HepG2 (cell line): Measurements from ENCODE around the gene POLR1E. TPM values are rescaled to one million over a fixed set of nuclear protein-coding genes. Genes with fewer than 3 reads are reported as not detected.

Experiments
- ARNTL ChIP-seq: sonication (generic); formaldehyde crosslinking; IDR thresholded peaks from 2 replicates; pipeline ENCODE4 v1.4.0; 2020; ENCODE audit warnings: mild to moderate bottlenecking, missing genetic modification reagents
- CHCHD3 ChIP-seq: sonication (generic); formaldehyde crosslinking; IDR thresholded peaks from 2 replicates; pipeline ENCODE4 v1.8.0; 2022; ENCODE audit warnings: mild to moderate bottlenecking, missing genetic modification reagents, moderate library complexity
- DNMT3B ChIP-seq: conservative IDR thresholded peaks from 2 replicates; pipeline ENCODE4 v1.6.1; 2016; ENCODE audit warnings: missing biosample characterization, control low read depth
- MTA1 ChIP-seq: sonication (generic); formaldehyde crosslinking; IDR thresholded peaks from 2 replicates; pipeline ENCODE4 v1.4.0; 2020; ENCODE audit warnings: missing genetic modification reagents, mild to moderate bottlenecking, borderline replicate concordance
- RBM22 ChIP-seq: fragments of 200-400 bp; formaldehyde crosslinking; optimal IDR thresholded peaks from 2 replicates; pipeline ENCODE3; 2017; ENCODE audit warnings: mild to moderate bottlenecking, low read length, moderate library complexity
- RBM39 ChIP-seq: fragments of 200-400 bp; formaldehyde crosslinking; IDR thresholded peaks from one replicate; pipeline ENCODE4 v1.6.1; 2018; ENCODE audit warnings: antibody characterized with exemption, mild to moderate bottlenecking, low read depth, low read length; ENCODE audit not compliant: poor library complexity, severe bottlenecking
- STAG1 ChIP-seq: sonication (generic); formaldehyde crosslinking; IDR thresholded peaks from 2 replicates; pipeline ENCODE4 v1.4.0; 2020; ENCODE audit warnings: missing genetic modification reagents
- U2AF2 ChIP-seq: fragments of 200-400 bp; formaldehyde crosslinking; IDR thresholded peaks from 2 replicates; pipeline ENCODE4 v1.6.1; 2017; ENCODE audit warnings: low read depth, mild to moderate bottlenecking, low read length
- ZFP37 ChIP-seq: sonication (generic); formaldehyde crosslinking; IDR thresholded peaks from 2 replicates; pipeline ENCODE4 v1.4.0; 2020; ENCODE audit warnings: missing genetic modification reagents, borderline replicate concordance
- ZNF549 ChIP-seq: sonication (generic); formaldehyde crosslinking; IDR thresholded peaks from 2 replicates; pipeline ENCODE4 v1.5.0; 2020; ENCODE audit warnings: missing genetic modification reagents
- ZNF563 ChIP-seq: sonication (generic); formaldehyde crosslinking; IDR thresholded peaks from 2 replicates; pipeline ENCODE4 v1.8.0; 2022; ENCODE audit warnings: mild to moderate bottlenecking, moderate library complexity, missing genetic modification reagents
- ZNF572 ChIP-seq: sonication (generic); formaldehyde crosslinking; IDR thresholded peaks from 2 replicates; pipeline ENCODE4 v1.5.1; 2020; ENCODE audit warnings: mild to moderate bottlenecking, missing genetic modification reagents
- polyA plus RNA-seq, 8 experiments: library from polyadenylated mRNA; depleted of rRNA in 3 of 8; stranded (reverse) in 7 of 8; unstranded in 1 of 8; fragments of >200 nt; fragmentation: Illumina TruSeq in 4 of 8; extraction: Trizol in 4 of 8; gene quantifications; 2 replicates each; pipeline versions ENCODE4 v1.2.1 to v1.2.3, GENCODE V29; 2011 to 2016; ENCODE audit warnings: low read depth in 4 of 8, missing spikeins in 1 of 8, mixed read lengths in 1 of 8; ENCODE audit not compliant: insufficient read depth in 1 of 8
- total RNA-seq, 5 experiments: library from RNA; depleted of rRNA; stranded (reverse); fragments of >200 nt; fragmentation: Illumina TruSeq; extraction: Trizol; gene quantifications; 2 replicates each; pipeline ENCODE4 v1.2.3, GENCODE V29; 2016; ENCODE audit warnings: low read depth in 1 of 5
- TF ChIP-seq, protein P1 (sequence below): sonication (generic); formaldehyde crosslinking; conservative IDR thresholded peaks from 2 replicates; pipeline ENCODE4 v1.8.0; 2022; ENCODE audit warnings: missing genetic modification reagents
- TF ChIP-seq, protein P2 (sequence below): sonication (generic); formaldehyde crosslinking; conservative IDR thresholded peaks from 2 replicates; pipeline ENCODE4 v1.8.0; 2022; ENCODE audit warnings: low read depth, missing genetic modification reagents
- TF ChIP-seq, protein P3 (sequence below): sonication (generic); formaldehyde crosslinking; IDR thresholded peaks from 2 replicates; pipeline ENCODE4 v1.8.1; 2023; ENCODE audit warnings: mild to moderate bottlenecking, inconsistent platforms, moderate library complexity, missing genetic modification reagents, borderline replicate concordance
- TF ChIP-seq, protein P4 (sequence below): sonication (generic); formaldehyde crosslinking; IDR thresholded peaks from 2 replicates; pipeline ENCODE4 v1.4.0; 2020; ENCODE audit warnings: mild to moderate bottlenecking, missing genetic modification reagents, borderline replicate concordance
- TF ChIP-seq, protein P5 (sequence below): sonication (generic); formaldehyde crosslinking; IDR thresholded peaks from 2 replicates; pipeline ENCODE4 v1.4.0; 2020; ENCODE audit warnings: missing genetic modification reagents

The POLR1E gene
- total and polyA plus RNA-seq, 2 of the 13 experiments (the other 11 are each of a cell fraction or from before 2014, with no cell fraction given) = 23.0 to 37.8 TPM

DNA sequence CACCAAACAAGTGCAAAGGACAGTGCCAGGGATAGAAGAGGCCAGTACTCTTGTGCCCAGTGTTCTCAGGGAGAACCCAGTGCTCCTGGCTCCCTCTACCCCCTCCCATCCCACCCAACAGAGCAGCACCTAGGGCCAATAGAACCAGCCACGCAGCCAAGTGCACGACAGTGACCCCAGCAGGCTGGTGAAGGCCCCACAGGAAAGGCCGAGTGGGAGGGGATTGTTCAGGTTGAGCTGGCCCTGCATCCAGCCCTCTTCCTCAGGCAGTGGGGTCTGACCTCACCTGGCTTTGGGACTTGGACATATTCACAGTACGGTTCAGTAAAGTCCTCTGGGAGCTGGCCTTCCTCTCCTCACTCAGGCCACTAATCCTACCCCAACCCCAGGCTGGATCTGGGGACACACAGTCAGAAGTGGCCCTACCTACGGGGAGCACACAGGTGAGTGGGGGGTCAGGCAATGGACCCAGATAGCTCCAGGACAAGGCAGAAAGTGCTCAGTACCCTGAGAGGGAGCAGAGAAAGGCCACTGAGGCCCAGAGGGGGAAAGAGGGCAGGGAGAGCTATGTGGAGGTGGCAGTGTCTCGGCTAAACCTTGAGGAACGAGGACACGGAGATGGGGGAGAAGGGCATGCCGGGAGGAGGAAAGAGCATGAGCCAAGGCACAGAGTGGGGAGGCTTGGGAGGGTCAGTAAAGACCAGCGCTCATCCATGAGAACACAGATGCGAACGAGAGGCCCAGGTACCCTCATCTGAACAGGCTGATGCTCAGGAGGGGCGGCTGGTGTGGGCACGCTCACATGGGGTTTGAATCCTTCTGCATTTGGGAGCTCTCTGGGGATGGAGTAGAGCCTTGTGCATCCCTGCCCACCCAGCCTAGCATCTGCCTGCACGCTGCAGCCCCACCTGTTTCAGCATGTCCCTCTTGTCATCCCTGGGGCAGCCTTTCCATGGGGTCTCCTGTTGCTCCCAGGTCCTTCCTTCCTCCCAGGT is 25.6 kb downstream of the POLR1E start (continued):
- TF ChIP-seq STAG1 (CRISPR knock-in tag) (peak; percentile 25; the same call in 1 of the 2 replicates), RBM22 (peak; percentile 40), ZNF549 (CRISPR knock-in tag) (no peak), MTA1 (peak; percentile 29; the same call in 1 of the 2 replicates), DNMT3B (CRISPR knock-in tag) (no peak), ZNF563 (CRISPR knock-in tag) (no peak), ZFP37 (CRISPR knock-in tag) (no peak), CHCHD3 (CRISPR knock-in tag) (no peak), ZNF572 (CRISPR knock-in tag) (no peak), ARNTL (CRISPR knock-in tag) (no peak), RBM39 (no peak), U2AF2 (no peak)
- TF ChIP-seq, protein P1, sequence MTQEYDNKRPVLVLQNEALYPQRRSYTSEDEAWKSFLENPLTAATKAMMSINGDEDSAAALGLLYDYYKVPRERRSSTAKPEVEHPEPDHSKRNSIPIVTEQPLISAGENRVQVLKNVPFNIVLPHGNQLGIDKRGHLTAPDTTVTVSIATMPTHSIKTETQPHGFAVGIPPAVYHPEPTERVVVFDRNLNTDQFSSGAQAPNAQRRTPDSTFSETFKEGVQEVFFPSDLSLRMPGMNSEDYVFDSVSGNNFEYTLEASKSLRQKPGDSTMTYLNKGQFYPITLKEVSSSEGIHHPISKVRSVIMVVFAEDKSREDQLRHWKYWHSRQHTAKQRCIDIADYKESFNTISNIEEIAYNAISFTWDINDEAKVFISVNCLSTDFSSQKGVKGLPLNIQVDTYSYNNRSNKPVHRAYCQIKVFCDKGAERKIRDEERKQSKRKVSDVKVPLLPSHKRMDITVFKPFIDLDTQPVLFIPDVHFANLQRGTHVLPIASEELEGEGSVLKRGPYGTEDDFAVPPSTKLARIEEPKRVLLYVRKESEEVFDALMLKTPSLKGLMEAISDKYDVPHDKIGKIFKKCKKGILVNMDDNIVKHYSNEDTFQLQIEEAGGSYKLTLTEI (CRISPR knock-in tag) = no peak
- TF ChIP-seq, protein P2, sequence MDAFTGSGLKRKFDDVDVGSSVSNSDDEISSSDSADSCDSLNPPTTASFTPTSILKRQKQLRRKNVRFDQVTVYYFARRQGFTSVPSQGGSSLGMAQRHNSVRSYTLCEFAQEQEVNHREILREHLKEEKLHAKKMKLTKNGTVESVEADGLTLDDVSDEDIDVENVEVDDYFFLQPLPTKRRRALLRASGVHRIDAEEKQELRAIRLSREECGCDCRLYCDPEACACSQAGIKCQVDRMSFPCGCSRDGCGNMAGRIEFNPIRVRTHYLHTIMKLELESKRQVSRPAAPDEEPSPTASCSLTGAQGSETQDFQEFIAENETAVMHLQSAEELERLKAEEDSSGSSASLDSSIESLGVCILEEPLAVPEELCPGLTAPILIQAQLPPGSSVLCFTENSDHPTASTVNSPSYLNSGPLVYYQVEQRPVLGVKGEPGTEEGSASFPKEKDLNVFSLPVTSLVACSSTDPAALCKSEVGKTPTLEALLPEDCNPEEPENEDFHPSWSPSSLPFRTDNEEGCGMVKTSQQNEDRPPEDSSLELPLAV (CRISPR knock-in tag) = no peak
- TF ChIP-seq, protein P3, sequence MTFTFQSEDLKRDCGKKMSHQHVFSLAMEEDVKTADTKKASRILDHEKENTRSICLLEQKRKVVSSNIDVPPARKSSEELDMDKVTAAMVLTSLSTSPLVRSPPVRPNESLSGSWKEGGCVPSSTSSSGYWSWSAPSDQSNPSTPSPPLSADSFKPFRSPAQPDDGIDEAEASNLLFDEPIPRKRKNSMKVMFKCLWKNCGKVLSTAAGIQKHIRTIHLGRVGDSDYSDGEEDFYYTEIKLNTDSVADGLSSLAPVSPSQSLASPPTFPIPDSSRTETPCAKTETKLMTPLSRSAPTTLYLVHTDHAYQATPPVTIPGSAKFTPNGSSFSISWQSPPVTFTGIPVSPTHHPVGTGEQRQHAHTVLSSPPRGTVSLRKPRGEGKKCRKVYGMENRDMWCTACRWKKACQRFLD = no peak
- TF ChIP-seq, protein P4, sequence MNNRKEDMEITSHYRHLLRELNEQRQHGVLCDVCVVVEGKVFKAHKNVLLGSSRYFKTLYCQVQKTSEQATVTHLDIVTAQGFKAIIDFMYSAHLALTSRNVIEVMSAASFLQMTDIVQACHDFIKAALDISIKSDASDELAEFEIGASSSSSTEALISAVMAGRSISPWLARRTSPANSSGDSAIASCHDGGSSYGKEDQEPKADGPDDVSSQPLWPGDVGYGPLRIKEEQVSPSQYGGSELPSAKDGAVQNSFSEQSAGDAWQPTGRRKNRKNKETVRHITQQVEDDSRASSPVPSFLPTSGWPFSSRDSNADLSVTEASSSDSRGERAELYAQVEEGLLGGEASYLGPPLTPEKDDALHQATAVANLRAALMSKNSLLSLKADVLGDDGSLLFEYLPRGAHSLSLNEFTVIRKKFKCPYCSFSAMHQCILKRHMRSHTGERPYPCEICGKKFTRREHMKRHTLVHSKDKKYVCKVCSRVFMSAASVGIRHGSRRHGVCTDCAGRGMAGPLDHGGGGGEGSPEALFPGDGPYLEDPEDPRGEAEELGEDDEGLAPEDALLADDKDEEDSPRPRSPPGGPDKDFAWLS = no peak
- TF ChIP-seq, protein P5, sequence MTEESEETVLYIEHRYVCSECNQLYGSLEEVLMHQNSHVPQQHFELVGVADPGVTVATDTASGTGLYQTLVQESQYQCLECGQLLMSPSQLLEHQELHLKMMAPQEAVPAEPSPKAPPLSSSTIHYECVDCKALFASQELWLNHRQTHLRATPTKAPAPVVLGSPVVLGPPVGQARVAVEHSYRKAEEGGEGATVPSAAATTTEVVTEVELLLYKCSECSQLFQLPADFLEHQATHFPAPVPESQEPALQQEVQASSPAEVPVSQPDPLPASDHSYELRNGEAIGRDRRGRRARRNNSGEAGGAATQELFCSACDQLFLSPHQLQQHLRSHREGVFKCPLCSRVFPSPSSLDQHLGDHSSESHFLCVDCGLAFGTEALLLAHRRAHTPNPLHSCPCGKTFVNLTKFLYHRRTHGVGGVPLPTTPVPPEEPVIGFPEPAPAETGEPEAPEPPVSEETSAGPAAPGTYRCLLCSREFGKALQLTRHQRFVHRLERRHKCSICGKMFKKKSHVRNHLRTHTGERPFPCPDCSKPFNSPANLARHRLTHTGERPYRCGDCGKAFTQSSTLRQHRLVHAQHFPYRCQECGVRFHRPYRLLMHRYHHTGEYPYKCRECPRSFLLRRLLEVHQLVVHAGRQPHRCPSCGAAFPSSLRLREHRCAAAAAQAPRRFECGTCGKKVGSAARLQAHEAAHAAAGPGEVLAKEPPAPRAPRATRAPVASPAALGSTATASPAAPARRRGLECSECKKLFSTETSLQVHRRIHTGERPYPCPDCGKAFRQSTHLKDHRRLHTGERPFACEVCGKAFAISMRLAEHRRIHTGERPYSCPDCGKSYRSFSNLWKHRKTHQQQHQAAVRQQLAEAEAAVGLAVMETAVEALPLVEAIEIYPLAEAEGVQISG (CRISPR knock-in tag) = no peak
